CD4-positive, alpha-beta T cell treated with Interleukin-1 beta for 1 hour (primary cell): ENCODE data around the gene ADCY1.

ENCODE experiments used
- DNase-seq, 2 donors: peaks; one replicate each; pipeline ENCODE4 v3.0.0-alpha.2; 2020 to 2022

Gene ADCY1

GRCh38 chr7:45595809-45596664, 21.9 kb downstream of the ADCY1 start:
- no peak for DNase-seq

DNA sequence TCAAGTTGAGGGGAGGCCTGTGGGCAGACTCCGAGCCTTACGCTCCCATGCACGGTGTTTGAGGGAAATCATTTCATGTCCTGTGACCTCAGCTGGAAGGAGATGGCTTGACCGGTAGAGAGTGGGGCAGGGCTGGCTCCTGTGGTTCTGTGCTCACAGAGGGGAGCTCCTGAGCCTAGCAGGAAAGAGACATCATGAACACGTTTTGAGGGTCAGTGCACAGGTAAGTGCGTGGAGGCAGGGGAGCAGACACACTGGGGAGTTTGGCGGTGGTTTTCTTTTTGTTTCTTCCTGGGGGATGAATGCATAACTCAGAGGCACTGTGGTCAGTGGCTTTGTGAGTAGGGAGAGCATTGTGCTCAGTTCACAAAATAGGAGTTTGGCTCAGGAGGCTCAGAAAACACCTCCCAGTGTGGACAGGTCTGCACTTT, 22.5 kb downstream of the ADCY1 start:
- no peak for DNase-seq

- no peak for DNase-seq
Observed at GRCh38 chr7:45597286-45597984, 23.3 kb downstream of the ADCY1 start.

- no peak for DNase-seq
Observed at GRCh38 chr7:45598886-45599520, 24.8 kb downstream of the ADCY1 start.

GRCh38 chr7:45599851-45600706, 25.9 kb downstream of the ADCY1 start:
- DNase-seq: no peak

DNA sequence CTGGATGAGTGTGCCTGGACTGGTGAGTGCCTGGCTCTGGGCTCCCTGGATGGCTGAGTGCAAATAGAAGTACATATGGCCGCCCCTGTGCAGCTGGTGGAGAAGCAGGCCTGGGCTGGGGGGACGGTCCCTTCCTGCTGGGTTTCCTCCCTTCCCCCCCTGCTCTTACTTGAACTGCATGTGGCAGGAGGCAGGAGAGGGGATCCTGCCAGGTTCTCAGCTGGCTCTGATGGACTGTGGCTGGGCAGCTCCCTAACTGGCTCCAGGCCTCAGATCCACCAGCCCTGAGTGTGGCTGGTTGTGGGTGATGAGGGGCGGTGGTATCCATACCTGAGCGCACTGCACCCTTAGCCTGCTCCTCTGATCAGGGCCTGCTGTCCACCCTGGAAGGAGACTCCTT, 26.9 kb downstream of the ADCY1 start:
- DNase-seq: no peak

- DNase-seq: no peak
Observed at GRCh38 chr7:45601816-45602540, 27.8 kb downstream of the ADCY1 start.

DNA sequence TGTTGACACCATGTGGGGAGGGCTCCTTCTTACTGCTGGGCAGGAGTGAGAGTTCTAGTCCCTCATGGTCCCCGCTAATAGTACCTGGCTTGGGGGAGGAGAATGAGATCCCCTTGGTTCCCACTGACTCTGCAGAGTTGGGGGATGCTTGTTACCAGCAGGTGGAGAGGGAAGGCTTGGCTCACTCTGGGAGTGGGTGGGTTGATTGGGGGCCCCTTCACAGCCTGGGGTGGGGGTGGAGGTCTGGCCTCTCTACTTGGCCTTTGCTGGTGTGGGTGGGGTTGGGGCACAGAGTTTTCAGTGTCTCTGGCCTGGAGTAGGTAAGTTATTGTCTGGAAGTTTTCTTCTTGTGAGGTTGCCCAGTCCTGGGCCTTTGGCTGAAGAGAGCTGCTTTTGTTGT, 31.9 kb downstream of the ADCY1 start:
- no peak for DNase-seq

GRCh38 chr7:45606931-45607330, 32.8 kb downstream of the ADCY1 start:
- DNase-seq: no peak

DNA sequence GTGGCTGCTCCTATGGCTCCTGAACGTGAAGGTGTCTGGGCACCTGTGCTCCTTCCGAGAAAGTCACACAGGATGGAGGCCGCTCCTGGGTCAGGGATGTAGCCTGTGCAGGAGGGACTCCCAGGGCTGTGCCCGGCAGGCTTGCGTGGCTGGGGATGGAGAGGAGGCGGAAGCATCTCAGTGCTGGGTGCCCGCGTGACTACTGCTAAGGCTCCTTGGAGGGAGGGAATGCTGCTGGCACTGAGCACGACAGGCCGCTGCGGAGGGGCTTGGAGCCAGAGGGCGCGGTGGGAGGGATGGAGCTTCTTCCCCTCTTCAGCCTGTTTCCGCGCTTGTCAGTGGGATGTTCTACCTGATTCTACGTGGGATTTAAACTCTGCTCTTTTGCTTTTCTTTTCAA, 35.0 kb downstream of the ADCY1 start:
- no peak for DNase-seq

DNA sequence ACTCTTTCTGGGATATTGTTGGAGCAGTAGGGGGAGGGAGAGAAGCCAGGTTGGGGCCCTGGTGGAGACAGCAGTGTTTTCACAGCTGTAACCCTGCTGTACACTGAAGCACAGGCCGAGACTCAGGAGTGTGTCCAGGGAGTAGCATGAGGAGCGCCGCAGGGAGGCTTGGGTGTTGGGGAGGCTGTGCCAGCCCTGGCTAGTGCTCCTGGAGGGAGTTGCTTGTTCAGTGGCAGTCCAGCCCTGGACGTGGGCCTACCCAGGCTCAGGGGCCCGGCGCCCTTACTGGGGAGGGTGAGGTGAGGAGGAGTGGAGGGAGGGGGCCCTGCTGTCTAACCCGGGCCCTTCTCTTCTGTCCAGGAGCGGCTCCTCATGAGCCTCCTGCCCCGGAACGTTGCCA, 35.9 kb downstream of the ADCY1 start:
- DNase-seq: no peak

- DNase-seq: no peak
Observed at GRCh38 chr7:45610660-45611299, 36.6 kb downstream of the ADCY1 start.

GRCh38 chr7:45617166-45617565, 43.0 kb downstream of the ADCY1 start:
- no peak for DNase-seq

GRCh38 chr7:45622058-45622457, 47.9 kb downstream of the ADCY1 start:
- DNase-seq: no peak

DNA sequence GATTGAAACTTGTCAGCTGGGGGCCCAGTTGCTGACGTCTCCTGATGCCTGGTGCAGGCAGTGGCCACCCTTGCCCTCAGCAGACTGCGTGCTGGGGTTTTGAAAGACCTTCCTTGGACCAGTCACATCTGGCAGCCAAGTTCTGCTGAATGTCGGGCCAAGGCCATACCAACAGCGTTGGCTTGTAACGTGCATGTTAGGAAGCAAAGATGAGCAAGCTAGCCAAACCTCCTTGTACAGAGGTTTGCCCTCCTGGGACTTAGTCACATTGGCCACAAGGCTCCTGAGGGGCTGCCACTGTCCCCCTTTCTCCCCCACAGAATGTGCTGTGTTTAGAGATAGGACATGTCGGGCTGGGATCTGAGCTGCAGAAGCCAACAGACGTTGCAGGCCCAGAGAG, 49.0 kb downstream of the ADCY1 start:
- DNase-seq: no peak

GRCh38 chr7:45623740-45624391, 49.7 kb downstream of the ADCY1 start:
- DNase-seq: no peak

GRCh38 chr7:45624392-45624760, 50.2 kb downstream of the ADCY1 start:
- DNase-seq: no peak

- DNase-seq: no peak
Observed at GRCh38 chr7:45625067-45625466, 50.9 kb downstream of the ADCY1 start.

DNA sequence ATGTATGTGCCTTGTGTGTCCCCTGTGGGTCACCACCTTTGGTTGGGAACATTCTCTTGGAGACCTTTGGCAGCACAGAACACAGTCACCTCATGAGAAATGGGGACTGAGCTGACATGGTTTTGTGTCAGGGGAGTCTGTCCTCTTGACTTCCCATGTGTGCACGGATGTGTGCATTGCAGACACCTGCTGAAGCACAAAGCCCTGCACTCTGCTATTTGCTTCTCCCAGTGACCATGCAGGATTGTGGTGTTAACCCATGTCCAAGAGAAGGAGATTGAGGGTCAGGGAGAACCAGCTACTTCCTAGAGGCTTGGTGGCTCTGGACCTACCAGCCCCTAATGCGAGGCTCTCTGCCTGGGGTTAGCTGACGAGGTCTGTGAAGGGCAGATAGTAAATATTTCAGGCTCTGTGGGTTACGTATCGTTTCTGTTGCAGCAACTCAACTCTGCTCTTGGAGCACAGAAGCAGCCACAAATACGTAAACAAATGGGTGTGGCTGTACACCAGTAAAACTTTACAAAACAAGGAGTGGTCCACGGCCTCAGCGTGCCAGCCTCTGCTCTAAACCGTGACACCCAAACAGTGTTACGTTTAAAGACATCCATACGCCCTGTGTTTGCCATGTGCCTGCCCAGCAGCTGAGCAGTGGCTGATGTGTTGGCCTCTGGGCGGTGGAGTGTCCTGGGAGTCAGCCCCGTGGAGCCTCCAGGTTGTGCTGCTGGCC, 51.7 kb downstream of the ADCY1 start:
- DNase-seq: no peak
